HG03066 (cell line): Measurements from ENCODE around the gene TANK.
A peak's percentile ranks its signal among the peaks of the same experiment; 100 is the strongest.
"Not testable (repeated sequence)": the region's sequence is repeated elsewhere in the genome, so short reads cannot be mapped to it uniquely, and the experiment has no call there.

Source experiments
- ATAC-seq: cut with Tn5 transposase; IDR thresholded peaks from one replicate; pipeline ENCODE4 v1.9.1; 2021; ENCODE audit warnings: low read depth; ENCODE audit not compliant: unreplicated experiment

Gene TANK

GRCh38 chr2:161165811-161166210 is 5.6 kb downstream of the TANK start:
- peak; percentile 32 for ATAC-seq

- ATAC-seq = peak; percentile 79
Observed at GRCh38 chr2:161166538-161167409, 6.5 kb downstream of the TANK start.

GRCh38 chr2:161169335-161169734 is 9.1 kb downstream of the TANK start:
- no peak for ATAC-seq

- ATAC-seq = no peak
Observed at GRCh38 chr2:161170377-161170776, 10.1 kb downstream of the TANK start.

- ATAC-seq = no peak
Observed at GRCh38 chr2:161170958-161171932, 11.0 kb downstream of the TANK start.

- ATAC-seq = peak; percentile 36
Observed at GRCh38 chr2:161172901-161173540, 12.8 kb downstream of the TANK start.

GRCh38 chr2:161173541-161174194 is 13.4 kb downstream of the TANK start:
- ATAC-seq = no peak

- no peak for ATAC-seq
Observed at GRCh38 chr2:161177969-161178368, 17.7 kb downstream of the TANK start.

- no peak for ATAC-seq
Observed at GRCh38 chr2:161178756-161179155, 18.5 kb downstream of the TANK start.

GRCh38 chr2:161190050-161190449 is 29.8 kb downstream of the TANK start:
- no peak for ATAC-seq

GRCh38 chr2:161195602-161196001 is 35.4 kb downstream of the TANK start:
- not testable (repeated sequence) for ATAC-seq

GRCh38 chr2:161199912-161200701 is 39.9 kb downstream of the TANK start:
- ATAC-seq = peak; percentile 57

- ATAC-seq = no peak
Observed at GRCh38 chr2:161204846-161205245, 44.6 kb downstream of the TANK start.

GRCh38 chr2:161206471-161207032 is 46.3 kb downstream of the TANK start:
- no peak for ATAC-seq

- no peak for ATAC-seq
Observed at GRCh38 chr2:161207941-161208340, 47.7 kb downstream of the TANK start.

- no peak for ATAC-seq
Observed at GRCh38 chr2:161208527-161209139, 48.4 kb downstream of the TANK start.

GRCh38 chr2:161209902-161210301 is 49.7 kb downstream of the TANK start:
- ATAC-seq = no peak

- no peak for ATAC-seq
Observed at GRCh38 chr2:161217597-161218185, 57.5 kb downstream of the TANK start.
